GM12873 (cell line): ENCODE data around the gene PRR20G.

Source experiments
- TF ChIP-seq, protein P1 (sequence below): IDR thresholded peaks from 2 replicates; pipeline ENCODE4 v1.5.1; 2012; ENCODE audit warnings: low read depth, mild to moderate bottlenecking, moderate library complexity, low read length, control low read depth; ENCODE audit not compliant: insufficient read depth; ENCODE audit errors: missing control alignments

The PRR20G gene

DNA sequence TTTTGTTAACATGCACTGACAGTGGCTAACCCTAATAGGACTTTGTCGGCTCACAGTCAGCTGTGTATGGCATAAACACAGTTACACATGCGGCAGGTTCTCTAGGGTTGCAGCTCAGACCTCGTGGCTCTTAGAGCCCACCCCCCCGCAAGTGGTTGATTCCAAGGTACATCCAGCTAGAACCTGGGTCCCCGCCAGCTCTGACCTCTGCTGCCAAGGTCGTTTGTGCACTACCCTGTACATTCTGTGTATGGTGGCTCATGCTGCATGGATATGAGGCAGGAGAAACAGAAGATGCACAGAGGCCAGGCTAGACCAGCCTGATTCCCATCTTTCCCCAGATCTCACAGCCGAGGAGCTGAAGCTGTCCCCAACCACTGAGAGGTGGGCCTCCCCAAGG lies 25.9 kb downstream of the PRR20G start:
- TF ChIP-seq, protein P1, sequence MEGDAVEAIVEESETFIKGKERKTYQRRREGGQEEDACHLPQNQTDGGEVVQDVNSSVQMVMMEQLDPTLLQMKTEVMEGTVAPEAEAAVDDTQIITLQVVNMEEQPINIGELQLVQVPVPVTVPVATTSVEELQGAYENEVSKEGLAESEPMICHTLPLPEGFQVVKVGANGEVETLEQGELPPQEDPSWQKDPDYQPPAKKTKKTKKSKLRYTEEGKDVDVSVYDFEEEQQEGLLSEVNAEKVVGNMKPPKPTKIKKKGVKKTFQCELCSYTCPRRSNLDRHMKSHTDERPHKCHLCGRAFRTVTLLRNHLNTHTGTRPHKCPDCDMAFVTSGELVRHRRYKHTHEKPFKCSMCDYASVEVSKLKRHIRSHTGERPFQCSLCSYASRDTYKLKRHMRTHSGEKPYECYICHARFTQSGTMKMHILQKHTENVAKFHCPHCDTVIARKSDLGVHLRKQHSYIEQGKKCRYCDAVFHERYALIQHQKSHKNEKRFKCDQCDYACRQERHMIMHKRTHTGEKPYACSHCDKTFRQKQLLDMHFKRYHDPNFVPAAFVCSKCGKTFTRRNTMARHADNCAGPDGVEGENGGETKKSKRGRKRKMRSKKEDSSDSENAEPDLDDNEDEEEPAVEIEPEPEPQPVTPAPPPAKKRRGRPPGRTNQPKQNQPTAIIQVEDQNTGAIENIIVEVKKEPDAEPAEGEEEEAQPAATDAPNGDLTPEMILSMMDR: no peak

DNA sequence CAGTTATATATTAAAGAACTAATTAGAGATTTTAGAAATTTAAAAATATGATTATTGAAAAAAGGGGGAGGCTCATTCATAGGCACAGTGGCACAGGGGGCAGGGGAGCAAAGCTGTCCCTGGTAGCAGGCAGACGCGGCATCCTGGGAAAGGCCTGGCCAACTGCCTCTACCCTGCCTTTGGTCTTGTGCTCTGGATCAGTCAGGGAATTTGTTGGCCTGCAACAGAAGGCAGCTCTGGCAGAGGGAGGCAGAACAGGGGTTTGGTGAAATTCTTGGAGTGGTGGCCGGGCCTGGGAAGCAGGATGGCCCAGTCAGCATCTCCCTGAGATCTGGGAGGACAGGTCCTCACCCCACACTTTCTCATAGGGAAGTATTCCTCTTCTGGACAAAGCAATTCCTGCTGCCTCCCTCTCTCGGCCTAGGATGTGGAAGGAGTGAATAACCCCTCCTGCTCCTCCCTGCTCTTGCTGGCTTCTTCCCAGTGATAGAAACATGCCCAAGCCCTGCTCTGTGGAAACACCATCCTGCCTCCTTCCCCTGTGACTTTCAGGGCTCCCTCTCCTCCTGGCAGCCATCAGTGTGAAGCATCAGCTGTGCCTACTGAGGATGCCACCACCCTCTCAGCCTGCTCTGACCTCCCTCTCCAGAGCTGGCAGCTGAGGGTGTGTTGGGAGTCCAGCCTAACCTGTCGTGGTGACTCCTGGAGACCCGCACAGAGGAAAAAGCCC lies 26.9 kb downstream of the PRR20G start:
- TF ChIP-seq, protein P1: no peak

DNA sequence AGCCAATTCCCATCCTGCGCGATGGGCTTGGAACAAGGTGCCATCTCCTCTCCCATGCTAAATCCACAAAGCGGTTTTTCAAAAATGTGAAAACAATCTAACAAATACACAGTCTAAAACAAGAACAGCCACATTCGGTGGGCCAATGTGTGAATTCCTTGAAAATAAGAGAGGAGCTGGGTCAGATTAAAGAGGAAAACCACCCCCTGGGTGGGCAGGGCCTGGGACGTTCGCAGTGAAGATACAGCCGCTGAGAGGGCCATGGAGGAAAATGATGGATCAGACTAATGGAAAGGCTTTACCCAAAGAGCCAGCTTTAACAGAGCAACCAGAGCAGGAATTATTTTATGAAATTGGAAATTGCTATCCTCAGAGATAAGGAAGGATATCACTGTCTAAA lies 27.4 kb downstream of the PRR20G start:
- TF ChIP-seq, protein P1: no peak

DNA sequence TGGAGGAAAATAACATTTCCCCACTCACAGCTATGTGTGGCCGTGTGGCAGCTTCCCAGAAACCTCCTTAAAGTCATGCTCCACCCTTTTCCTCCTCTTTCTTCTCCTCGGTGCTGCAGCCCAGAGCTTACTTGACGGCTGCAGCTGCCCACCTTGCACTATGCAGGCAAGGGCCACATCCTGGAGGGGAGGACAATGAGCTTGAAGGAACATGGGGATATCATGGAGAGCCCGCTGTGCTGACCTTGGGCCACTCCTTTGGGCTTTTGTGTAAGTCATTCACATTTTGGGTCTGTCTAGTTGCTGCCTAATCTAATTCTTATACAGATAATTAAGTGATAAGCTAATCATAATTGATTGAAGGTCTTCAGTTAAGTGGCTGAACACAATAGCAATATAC lies 28.0 kb downstream of the PRR20G start:
- TF ChIP-seq, protein P1: no peak

GRCh38 chr3:127258733-127259132 lies 29.1 kb downstream of the PRR20G start:
- TF ChIP-seq, protein P1: no peak

GRCh38 chr3:127257351-127257750 lies 30.5 kb downstream of the PRR20G start:
- TF ChIP-seq, protein P1: no peak

- TF ChIP-seq, protein P1: no peak
Observed at GRCh38 chr3:127256733-127257271, 31.0 kb downstream of the PRR20G start.
